NCI-H1417 treated with DMSO at 0.1 percent for 48 hours (cell line): Measurements from ENCODE around the gene RGS5.

Source experiments
- DNase-seq: peaks from one replicate; lab custom pipeline; 2025; lab: John Stamatoyannopoulos, UW

The RGS5 gene

DNA sequence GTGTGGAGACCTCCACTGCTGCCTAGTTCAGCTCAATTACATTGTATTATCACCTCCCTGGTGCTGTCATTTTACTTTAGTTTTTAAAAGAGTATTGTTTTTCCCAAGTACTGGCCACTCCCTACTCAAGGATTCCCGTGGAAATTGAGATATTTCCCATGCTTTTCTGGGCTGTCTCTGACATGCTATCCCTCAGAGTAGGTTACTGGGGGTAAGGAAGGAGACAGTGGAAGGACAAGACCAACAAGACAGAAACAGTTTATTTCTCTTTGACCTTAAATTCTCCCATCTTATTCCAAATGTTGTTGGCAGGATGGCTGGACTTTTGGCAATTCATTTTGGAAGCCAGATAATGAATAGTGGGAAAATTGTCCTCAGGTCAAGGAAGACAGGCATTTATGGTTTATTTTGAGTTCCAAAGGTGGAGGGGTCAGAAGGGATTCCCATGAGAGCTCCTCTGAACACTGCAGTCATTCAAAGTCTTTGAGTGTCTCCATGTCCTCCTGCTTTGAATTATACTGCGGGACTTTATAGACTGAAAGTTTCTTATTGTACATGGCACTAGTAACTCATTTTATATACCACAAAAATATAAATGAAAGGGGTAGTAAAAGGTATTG lies 20.3 kb downstream of the RGS5 start:
- DNase-seq = no peak

DNA sequence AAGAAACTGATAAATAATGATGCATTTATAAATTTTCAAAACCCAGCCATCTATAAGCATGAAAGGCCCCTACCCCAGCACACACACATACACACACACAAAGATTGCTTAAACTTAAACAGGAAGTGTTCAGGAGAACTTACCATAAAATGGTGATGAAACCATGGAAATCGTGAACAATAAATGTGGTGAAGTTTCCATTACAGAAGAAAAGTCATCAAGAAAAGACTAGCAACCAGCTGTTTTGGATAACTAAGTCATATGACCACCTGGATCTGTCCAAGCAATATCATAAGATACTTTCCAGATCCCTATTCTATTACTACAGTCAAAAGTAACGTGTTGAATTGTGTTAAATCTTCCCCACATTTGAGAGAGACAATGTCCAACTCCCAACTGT lies 24.1 kb downstream of the RGS5 start:
- no peak for DNase-seq

DNA sequence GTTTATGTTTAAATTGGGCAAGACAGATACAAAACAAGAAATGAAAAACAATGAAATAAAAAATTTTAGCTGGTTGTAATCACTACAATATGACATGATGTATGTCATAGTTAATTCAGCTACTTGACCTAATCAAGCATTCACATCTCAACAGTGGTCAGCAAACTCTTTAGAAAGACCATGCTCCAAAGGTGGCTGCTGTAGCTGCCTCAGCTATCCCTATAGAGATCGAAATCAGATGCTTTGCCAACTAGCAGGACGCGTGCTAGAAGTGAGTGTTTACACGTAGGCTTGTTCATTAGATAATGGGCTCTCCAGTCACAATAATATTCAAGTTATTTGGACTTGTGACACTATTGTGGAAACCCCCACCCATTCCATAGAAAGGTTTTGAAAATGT lies 25.9 kb downstream of the RGS5 start:
- DNase-seq = no peak

DNA sequence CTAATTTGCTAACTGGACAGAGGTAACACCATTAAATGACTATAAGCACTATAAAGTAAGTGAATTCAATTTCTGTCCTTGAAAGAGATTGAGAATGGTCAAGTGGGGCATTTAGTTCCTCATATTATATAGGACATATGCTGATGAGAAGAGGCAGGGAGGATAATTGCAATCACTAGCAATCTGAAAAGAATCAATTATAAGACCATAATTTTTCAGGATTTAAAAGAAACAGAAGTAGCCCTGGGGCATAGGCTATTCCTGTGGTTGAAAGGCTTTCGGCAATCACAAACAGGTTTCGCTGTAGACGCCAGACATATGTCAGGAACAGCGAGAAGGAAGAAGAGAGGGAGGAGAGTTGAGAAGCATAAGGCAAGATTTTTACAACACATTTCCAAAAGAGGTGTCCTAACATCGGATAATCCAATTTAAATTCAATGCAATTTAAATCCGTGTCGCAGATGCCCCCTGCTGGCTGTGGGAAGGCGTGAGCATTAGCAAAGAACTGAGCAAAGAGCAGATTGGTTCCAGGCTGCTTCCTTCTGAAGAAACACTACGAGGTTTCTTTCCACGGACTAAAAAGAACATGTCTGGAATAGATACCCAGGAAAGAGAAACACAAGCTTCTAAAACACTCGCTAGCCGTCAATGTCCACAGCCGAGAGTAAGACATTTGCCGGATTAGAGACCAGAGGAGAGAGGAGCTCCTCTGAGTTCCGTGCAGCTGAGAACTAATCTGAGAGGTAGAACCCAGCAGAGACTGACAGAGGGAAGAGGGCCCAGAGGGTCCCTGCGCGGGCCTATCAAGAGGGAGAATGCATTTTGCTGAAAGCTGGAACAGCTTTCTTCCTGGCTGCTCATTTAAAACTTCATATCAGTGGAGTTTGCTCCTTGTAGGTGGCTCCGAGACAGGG lies 27.9 kb downstream of the RGS5 start:
- DNase-seq = no peak

DNA sequence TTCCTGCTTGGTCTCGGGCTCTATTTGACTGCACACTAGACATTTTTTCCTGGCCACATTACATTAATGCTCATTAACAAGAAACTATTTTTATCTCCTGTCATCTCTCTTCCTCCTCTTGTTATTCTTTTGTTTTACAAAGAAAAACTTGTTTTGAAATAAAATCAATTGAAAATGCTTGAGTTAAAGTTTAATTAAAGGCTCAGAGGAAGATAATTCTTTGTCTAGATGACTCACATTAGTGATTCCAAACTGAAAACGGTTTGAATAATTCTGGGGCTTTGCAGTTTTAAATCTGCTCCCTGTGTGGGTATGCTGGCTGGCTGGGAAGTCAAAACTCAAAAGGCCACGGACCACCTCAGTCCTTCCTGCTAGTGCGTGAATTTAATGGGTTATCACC lies 29.6 kb downstream of the RGS5 start:
- no peak for DNase-seq

DNA sequence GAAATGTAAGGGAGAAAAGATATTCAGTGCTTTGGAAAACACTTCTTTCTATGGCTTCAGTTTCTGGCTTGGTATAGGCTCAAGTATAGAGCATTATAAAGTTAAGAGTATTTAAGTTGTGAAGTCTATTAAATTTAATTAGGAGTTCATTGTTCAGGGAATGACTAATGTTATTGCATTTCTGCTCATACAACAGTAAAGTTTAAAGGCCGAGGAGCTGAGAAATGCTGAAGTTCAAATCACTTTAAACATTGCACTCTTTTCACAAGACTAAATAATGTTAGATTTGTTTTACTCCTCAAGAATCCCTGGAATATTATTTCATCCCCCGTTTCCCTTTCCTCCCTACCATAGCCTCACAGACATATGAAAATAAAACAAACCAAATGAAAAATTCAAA lies 30.1 kb downstream of the RGS5 start:
- DNase-seq = no peak

DNA sequence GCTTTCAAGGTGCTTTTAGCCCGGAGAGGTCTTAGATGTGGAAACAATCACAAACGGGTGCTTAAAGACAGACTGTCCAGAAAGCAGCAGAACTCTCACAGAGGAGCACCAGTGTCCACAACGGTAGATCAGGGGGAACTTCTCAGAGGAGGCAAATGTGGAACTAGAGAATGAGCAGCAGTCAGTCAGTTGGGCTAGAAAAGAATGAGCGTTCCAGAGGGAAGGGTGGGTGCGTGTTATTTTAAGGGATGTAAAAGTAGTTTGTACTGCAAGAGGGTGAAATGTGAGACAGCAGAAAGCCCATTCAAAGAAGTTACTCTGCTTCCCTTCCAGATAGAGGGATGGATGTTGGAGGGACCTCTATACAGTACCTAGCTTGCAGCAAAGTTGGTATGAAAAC lies 30.9 kb downstream of the RGS5 start:
- no peak for DNase-seq

DNA sequence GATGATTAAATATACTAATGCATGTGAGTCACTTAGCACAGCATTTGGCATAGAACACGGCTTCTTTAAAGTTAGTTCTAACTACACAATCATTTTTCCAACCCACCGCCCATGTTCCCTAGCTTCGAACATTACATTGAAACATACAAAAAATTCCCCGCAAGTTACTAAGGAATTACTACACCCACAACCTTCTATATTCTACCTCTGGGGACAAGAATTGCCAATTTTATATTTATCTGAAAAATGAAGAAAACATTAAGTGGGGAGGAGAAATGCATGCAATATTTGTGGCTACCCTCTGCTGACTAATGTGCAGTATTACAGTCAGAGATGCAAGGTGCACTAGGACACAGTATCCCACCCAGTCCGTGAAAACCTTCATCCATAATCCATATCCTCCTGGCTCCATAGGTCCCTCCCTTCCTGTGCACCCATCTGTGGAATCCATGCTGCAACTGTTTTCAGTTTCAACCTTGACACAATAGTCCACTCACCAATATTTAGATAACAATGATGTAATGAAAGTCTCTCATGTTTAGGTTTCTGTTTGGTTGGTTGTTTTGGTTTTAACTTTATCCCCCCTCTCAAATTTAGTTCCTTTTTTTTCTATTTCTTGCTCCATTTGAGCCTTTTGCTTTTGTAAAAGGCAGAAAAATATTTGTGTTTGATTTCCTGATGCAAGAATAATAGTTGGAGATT lies 31.6 kb downstream of the RGS5 start:
- no peak for DNase-seq

DNA sequence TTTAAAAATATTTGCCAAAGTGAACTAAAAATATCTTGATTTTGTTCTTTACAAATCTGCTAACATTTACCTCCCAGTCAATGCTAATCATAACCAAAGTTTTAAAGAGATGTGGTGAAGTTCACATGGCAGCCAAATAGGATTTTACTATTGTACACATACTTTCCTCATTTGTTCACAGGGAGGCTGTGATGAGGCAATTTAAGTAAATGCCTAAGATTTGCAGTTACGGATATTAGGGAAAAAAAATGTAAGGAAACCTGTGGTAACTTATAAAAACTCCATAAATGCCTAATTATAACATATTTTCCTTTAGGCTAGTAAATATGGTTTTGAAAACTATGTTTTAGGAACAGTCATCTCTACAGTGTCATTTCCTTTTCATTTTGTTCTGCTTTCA lies 32.4 kb downstream of the RGS5 start:
- no peak for DNase-seq

DNA sequence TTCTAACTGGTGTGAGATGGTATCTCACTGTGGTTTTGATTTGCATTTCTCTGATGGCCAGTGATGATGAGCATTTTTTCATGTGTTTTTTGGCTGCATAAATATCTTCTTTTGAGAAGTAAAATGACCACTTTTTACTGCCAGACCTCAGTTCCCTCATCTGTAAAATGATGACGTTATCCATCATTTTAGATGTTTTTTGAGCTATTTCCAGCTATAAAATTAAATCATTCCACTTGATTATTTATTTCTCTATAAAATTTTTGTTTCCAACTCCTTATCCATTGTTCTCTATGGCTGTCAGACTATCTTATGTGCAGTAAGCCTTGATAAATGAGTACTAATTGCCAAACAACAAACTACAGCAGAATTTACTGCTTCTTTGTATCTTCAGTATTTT lies 33.2 kb downstream of the RGS5 start:
- no peak for DNase-seq

DNA sequence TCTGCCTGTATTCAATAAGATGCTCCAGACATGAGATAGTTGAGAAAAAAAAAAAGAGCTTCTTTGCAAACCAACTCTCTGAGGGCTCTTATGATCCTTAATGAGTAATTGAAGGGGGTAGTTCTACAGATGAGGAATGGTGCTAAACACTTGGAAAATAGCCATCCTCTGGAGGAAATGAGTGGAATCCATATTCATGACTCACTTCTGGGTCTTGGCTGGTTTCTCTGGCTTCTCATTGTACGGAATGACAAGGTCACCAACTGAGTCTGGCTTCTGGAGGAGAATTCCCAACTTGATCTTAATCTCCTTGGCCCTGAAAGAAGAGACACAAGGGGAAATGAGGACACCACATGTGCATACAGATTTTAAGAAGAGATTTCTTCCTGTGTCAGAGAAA lies 34.7 kb downstream of the RGS5 start:
- DNase-seq = no peak

DNA sequence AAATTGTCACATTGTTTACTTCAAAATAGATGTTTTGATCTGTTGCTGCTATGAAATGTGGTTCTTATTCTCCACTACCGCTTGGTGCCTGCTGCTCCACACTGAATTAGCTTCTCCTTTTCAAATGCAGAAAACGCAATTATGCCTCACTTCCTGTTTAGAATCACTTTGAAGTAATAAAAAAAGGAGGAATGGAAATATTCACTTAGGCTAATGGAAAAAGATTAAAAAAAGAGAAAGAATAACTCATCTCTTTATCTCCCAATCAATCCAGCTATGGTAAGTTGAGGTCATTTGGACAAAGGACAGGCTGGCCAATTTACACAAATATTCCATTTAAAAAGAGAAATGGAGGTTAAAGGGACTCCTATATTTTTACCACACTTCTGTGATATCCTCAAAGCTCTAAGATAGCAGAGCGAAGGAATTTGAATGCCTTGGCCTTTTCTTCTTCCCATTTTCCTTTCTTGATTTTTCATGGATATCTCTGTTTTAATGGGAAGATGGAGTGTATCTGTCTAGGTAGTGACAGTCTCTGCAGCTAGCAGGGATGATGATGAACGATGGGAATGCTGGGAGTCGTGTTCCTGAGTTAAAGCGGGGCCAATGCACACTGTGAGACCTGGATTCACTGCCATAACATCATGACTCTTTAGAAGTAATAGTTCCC lies 35.7 kb downstream of the RGS5 start:
- no peak for DNase-seq

DNA sequence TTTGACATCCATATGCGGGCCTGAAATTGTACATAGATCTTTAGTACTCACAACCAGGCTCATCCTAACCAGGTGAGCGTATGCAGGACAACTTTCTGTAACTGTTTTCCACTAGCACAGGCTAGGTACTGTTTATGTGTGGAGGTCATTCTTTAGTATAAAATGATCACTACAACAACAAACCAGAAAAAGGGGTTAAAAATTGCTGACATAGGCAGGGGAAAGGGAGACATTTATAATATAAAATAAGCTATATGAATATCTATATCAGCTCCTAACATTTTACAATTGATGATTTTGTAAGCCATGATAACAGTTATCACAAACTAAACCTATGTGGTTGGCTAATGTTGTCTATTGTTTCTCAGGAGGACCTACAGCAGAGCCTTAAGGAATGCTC lies 37.6 kb downstream of the RGS5 start:
- DNase-seq = no peak

DNA sequence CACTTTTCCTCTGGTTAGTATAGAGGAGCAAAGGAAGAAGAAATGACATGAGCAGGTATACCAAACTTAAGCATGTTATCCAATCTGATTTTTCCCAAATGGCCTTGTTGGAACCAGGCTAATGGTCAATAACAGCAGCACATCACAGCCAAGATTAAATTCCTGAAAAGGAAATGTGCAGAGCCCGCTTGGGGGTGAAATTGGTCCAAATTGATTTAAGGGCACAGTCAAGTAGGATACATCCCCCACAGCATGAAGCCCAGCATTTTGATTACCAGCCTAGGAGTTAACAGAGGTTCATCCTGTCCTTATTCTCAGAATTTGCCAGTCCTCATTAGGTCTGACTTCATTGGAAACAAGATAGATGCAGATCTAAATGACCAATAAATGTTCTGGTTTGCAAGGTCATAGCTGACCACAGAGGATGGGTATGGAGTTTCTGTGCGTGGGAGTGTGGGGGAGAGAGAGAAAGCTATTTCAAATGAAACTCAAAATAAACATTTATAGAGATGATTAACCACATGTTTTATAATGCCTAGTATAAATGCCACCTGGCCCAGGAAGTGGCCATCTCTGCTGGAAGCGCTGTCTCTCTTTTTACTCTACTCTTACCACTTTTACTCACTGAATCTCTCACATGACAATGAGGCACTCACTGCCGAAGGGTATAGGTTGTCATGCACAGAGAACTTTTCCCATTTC lies 38.7 kb downstream of the RGS5 start:
- DNase-seq = no peak

DNA sequence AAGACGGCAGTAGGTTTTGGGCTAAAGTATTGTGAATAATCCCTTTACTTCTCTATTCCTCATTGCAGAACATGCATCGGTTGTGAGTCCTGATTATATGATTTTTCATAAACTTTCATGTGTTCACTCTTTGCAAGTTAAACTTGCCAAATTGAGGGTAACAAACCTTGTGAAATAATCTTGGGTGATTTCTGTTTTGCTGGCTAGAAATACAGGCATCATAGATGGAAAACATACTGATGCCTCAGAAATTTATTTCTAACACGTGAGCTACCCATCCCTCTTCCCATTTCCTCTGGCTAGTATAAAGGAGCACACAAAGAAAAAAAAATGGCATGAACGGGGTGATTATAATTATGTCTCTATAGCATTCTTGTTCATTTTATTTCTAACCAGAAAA lies 39.6 kb downstream of the RGS5 start:
- no peak for DNase-seq

DNA sequence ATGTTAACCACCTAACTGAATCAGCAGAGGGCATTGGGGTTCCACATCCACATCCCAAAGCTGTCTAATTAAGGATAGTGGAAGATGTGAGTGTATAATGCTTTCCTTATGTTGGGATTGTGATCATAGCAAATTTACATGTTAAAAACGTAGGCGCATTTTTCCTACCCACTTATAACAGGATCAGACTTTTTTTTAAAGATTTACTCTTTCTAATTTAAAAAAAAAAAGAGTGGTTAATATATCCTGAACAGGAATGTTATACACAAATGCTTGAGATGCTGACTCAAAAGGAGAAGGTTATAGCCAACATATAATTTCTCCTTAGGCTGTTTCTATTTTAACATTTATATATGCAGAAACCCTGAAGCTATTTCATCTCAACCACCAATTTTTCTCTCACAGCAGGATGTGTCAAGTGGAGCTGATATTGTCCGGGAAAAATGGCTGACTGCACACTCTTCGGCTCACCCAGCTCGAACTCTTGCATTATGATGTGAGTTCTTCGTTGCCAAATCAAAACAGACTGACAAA lies 40.3 kb downstream of the RGS5 start:
- DNase-seq = no peak

DNA sequence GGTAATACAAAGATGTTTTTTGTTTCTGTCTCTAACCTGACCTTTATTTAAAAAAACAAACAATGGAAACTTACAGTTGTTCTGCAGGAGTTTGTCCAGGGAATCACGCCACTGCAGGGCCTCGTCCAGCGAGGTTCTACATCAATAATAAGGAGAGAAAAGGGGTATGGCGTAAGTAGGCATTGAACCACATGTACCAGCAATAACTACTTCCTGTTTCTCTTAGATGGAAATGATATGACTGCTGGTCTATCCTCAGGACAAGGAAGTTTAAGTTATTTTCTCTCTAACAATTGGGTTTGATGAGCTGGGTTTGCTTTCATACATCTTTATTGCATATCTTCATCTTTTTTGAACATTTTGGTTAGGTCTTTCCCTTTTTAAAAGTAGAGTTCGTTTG lies 40.9 kb downstream of the RGS5 start:
- DNase-seq = no peak

DNA sequence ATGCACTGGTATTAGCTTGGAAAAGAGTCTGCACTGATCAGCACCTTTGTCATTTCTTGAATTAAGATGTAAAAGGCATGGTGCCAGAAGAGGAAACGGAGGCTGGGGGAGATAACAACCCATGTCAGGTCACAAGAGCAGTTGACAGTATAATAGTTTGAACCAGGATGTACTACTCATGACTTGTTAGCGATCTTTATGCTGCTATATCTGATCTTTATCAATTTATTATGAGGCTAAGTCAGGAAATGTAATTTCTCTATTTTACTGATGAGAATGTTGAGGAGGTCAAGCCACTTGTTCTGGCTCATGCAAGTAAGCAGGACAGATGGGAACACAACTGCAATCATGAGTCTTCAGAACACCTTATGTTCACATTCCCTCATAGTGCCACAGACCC lies 41.4 kb downstream of the RGS5 start:
- no peak for DNase-seq

DNA sequence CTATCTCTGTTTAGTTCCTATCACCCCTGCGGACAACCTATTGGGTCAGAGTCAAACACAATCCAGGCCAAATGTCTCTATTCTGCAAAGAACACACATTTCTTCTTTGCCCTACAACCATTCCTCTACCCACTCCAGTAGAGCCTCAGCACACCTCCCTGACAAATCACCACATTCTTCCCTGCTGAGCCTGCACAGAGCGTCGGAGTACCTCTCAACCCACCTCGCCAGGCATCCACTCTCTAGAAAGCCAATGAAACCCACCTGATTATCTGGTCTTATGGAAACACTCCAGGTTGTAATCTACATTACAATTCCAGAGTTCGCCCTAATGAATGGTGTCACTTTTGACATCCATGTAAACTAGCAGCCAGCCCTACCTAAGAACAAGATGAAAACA lies 47.1 kb downstream of the RGS5 start:
- DNase-seq = no peak

DNA sequence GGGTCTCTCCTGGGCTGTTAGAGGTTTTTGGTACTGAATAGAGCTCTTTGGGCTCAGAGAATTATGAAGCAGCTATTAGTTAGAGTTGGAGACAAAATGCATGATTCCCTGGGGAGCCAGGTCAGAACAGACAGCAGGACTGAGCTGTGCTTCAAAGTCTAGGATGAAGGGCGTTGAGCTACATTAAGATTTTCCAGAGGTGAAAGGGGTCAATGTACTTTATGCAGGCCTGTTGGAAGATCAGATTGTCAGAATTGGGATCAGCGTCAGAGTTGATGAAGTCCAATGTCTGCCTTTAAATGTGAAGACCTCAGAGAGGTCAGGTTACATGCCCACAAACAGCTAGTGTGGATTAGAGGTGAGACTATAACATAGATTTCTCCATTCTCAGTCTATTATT lies 53.8 kb downstream of the RGS5 start:
- DNase-seq = no peak

DNA sequence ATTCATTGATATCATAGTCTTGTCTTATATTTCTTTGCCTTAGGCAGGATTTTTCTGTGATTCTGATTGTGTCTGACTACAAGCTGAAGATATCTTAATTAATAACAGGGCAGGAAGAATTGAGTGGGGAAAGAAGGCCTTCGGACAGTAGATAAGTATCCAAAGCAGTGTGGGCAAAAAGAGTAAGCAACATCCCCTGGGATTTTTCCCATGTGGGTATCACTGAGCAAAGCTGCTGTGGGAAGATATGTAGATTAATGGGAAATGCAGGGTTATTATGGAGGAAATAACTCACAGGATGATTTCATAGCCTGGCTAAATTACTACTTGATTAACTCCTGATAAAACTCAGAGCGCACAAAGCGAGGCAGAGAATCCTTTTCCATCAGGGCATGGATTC lies 55.7 kb downstream of the RGS5 start:
- no peak for DNase-seq

DNA sequence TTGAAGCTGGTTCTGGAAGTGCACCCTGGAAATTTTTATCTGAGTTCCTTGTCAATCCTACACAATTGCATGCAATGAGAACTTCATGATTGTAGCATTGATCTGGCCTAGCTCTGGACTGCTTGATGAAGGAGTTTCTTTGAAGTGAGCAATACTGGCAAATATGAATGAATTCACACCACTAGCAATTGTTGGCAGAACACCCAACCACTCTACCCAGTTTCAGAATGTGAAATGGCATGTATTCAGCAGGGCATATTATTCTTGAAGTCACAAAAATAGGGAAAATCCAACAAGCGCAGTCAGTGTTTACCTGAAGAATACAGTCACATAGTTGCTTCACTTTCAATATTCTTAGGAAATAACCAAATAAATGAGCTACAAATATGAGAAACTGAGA lies 57.3 kb downstream of the RGS5 start:
- no peak for DNase-seq
